Fibroblast of lung (primary cell): ENCODE results near the gene EIF4EBP2. TPM values are rescaled to one million over a fixed set of nuclear protein-coding genes. Genes with fewer than 3 reads are reported as not detected.

Source experiments
- DNase-seq, 2 donors: peaks; one replicate each; pipeline versions ENCODE4 v3.0.0 to v3.0.0-alpha.2; 2010; ENCODE audit warnings: low read depth in 2 of 2
- H2AFZ ChIP-seq: 2 replicates; pipeline ENCODE4 v1.5.1; 2012; ENCODE audit warnings: low read length, control low read depth, inconsistent platforms
- H3K27ac ChIP-seq: 2 replicates; pipeline ENCODE4 v1.5.1; 2011; ENCODE audit warnings: low read length, control low read depth; ENCODE audit not compliant: insufficient read depth
- H3K27me3 ChIP-seq: 2 replicates; pipeline ENCODE4 v1.5.1; 2011; ENCODE audit warnings: mild to moderate bottlenecking, low read length; ENCODE audit not compliant: control insufficient read depth, insufficient read depth
- H3K36me3 ChIP-seq: 2 replicates; pipeline ENCODE4 v1.5.1; 2011; ENCODE audit warnings: low read length; ENCODE audit not compliant: control insufficient read depth, insufficient read depth
- H3K4me1 ChIP-seq: 2 replicates; pipeline ENCODE4 v1.5.1; 2011; ENCODE audit warnings: low read length; ENCODE audit not compliant: control insufficient read depth, insufficient read depth; ENCODE audit errors: extremely low read depth
- H3K4me2 ChIP-seq: 2 replicates; pipeline ENCODE4 v1.5.1; 2011; ENCODE audit warnings: low read length, control low read depth; ENCODE audit not compliant: insufficient read depth; ENCODE audit errors: extremely low read depth
- H3K4me3 ChIP-seq, 4 experiments: fragments of 200-600 bp in 1 of 4; sonication (generic) in 1 of 4; replicated peaks in 1 of 4; 2 replicates each; pipeline ENCODE4 v1.5.1; 2011 to 2016; ENCODE audit warnings: low read length in 4 of 4, low read depth in 3 of 4, mild to moderate bottlenecking in 3 of 4, control low read depth in 2 of 4, inconsistent platforms in 1 of 4, mixed read lengths in 1 of 4; ENCODE audit not compliant: insufficient read depth in 1 of 4; ENCODE audit errors: control extremely low read depth in 1 of 4
- H3K79me2 ChIP-seq: 2 replicates; pipeline ENCODE4 v1.5.1; 2012; ENCODE audit warnings: mild to moderate bottlenecking, low read length, inconsistent platforms; ENCODE audit not compliant: control insufficient read depth, insufficient read depth
- H3K9ac ChIP-seq: 2 replicates; pipeline ENCODE4 v1.5.1; 2011; ENCODE audit warnings: mild to moderate bottlenecking, low read length, control low read depth; ENCODE audit not compliant: insufficient read depth
- H3K9me3 ChIP-seq: 2 replicates; pipeline ENCODE4 v1.5.1; 2012; ENCODE audit warnings: low read depth, low read length; ENCODE audit not compliant: control insufficient read depth, insufficient read depth
- H4K20me1 ChIP-seq: 2 replicates; pipeline ENCODE4 v1.5.1; 2011; ENCODE audit warnings: low read length; ENCODE audit not compliant: control insufficient read depth, insufficient read depth; ENCODE audit errors: extremely low read depth
- CTCF ChIP-seq, 2 donors: IDR thresholded peaks in 1 of 2; conservative IDR thresholded peaks in 1 of 2; 1 replicate in 1 of 2; 2 replicates in 1 of 2; pipeline ENCODE4 v1.5.1; 2011 to 2012; ENCODE audit warnings: low read length in 2 of 2, control low read depth in 1 of 2, inconsistent platforms in 1 of 2, low read depth in 1 of 2, mild to moderate bottlenecking in 1 of 2
- EZH2 ChIP-seq: IDR thresholded peaks from 2 replicates; pipeline ENCODE4 v1.5.1; 2012; ENCODE audit warnings: low read length, control low read depth, mild to moderate bottlenecking; ENCODE audit errors: missing control alignments
- polyA plus RNA-seq, 2 donors: library from polyadenylated mRNA; depleted of rRNA in 1 of 2; stranded (reverse) in 1 of 2; unstranded in 1 of 2; fragments of >200 nt; gene quantifications; 2 replicates each; pipeline ENCODE4 v1.2.1, GENCODE V29; 2011 to 2012; ENCODE audit warnings: missing spikeins in 1 of 2
- total RNA-seq: library from RNA; depleted of rRNA; stranded (reverse); fragments of >200 nt; gene quantifications from 2 replicates; pipeline ENCODE4 v1.2.1, GENCODE V29; 2014

Gene EIF4EBP2
- total and polyA plus RNA-seq, 2 donors (not counting 1 experiment from before 2014, with no cell fraction given): 18.0 to 44.9 TPM

GRCh38 chr10:70456164-70456563 is 52.2 kb downstream of the EIF4EBP2 start:
- no peak overlapping the region for H3K9ac ChIP-seq
- H3K79me2 ChIP-seq: no peaks in the 10 kb centered on the region
- no peak for DNase-seq
- H4K20me1 ChIP-seq: no peaks in the 10 kb centered on the region
- no peak overlapping the region for H3K27ac ChIP-seq
- H3K36me3 ChIP-seq: no peaks in the 10 kb centered on the region
- TF ChIP-seq CTCF (conservative IDR thresholded peaks at IDR 0.05 in 1 of 2, IDR thresholded peaks at IDR 0.05 in 1 of 2; ENCODE audit: low read depth in 1 of 2, low read length in 2 of 2): no peak
- TF ChIP-seq EZH2: no peak
- H3K4me2 ChIP-seq: no peak overlapping the region
- H3K27me3 ChIP-seq: no peaks in the 10 kb centered on the region
- no peak overlapping the region for H3K4me3 ChIP-seq
- H3K4me1 ChIP-seq: peaks cover 2% of the 10 kb centered on the region
- no peaks in the 10 kb centered on the region for H3K9me3 ChIP-seq
- no peak overlapping the region for H2AFZ ChIP-seq

- Histone ChIP-seq H3K4me1 (peaks cover 2% of the 10 kb centered on the region), H3K4me2 (peak overlapping the region; percentile 59), H3K27me3 (no peaks in the 10 kb centered on the region), H3K9me3 (no peaks in the 10 kb centered on the region), H3K27ac (no peak overlapping the region), H3K79me2 (no peaks in the 10 kb centered on the region), H3K4me3 (peak overlapping the region in 1 of 4 experiments; percentile 22), H3K36me3 (no peaks in the 10 kb centered on the region), H4K20me1 (no peaks in the 10 kb centered on the region), H2AFZ (no peak overlapping the region), H3K9ac (peak overlapping the region; percentile 30)
- TF ChIP-seq EZH2 (no peak), CTCF (conservative IDR thresholded peaks at IDR 0.05 in 1 of 2, IDR thresholded peaks at IDR 0.05 in 1 of 2; ENCODE audit: low read depth in 1 of 2, low read length in 2 of 2) (peak in 1 of 2 donors; percentile 0)
- no peak for DNase-seq
Measured at GRCh38 chr10:70457759-70458305, 53.9 kb downstream of the EIF4EBP2 start.

- no peaks in the 10 kb centered on the region for H3K79me2 ChIP-seq
- peak overlapping the region; percentile 59 for H3K4me2 ChIP-seq
- peaks cover 2% of the 10 kb centered on the region for H3K4me1 ChIP-seq
- no peak overlapping the region for H2AFZ ChIP-seq
- no peaks in the 10 kb centered on the region for H3K27me3 ChIP-seq
- no peaks in the 10 kb centered on the region for H3K36me3 ChIP-seq
- no peak overlapping the region for H3K27ac ChIP-seq
- H3K9ac ChIP-seq: peak overlapping the region; percentile 30
- TF ChIP-seq EZH2 (no peak), CTCF (conservative IDR thresholded peaks at IDR 0.05 in 1 of 2, IDR thresholded peaks at IDR 0.05 in 1 of 2; ENCODE audit: low read depth in 1 of 2, low read length in 2 of 2) (no peak)
- peak overlapping the region in 1 of 4 experiments; percentile 22 for H3K4me3 ChIP-seq
- H3K9me3 ChIP-seq: no peaks in the 10 kb centered on the region
- no peaks in the 10 kb centered on the region for H4K20me1 ChIP-seq
- peak; percentile 73 to 82 for DNase-seq
Measured at GRCh38 chr10:70458329-70459060, 54.5 kb downstream of the EIF4EBP2 start.
